ENCODE results near the gene HOXC6.

- TF ChIP-seq ZBTB40 (IDR thresholded peaks at IDR 0.05), result no peak
- no peak for TF ChIP-seq ZBTB40 (CRISPR knock-in tag; IDR thresholded peaks at IDR 0.05)
- TF ChIP-seq YY1 (IDR thresholded peaks at IDR 0.05; ENCODE audit: insufficient read depth, insufficient replicate concordance, low read depth, low read length), result no peak
- TF ChIP-seq, protein P1, sequence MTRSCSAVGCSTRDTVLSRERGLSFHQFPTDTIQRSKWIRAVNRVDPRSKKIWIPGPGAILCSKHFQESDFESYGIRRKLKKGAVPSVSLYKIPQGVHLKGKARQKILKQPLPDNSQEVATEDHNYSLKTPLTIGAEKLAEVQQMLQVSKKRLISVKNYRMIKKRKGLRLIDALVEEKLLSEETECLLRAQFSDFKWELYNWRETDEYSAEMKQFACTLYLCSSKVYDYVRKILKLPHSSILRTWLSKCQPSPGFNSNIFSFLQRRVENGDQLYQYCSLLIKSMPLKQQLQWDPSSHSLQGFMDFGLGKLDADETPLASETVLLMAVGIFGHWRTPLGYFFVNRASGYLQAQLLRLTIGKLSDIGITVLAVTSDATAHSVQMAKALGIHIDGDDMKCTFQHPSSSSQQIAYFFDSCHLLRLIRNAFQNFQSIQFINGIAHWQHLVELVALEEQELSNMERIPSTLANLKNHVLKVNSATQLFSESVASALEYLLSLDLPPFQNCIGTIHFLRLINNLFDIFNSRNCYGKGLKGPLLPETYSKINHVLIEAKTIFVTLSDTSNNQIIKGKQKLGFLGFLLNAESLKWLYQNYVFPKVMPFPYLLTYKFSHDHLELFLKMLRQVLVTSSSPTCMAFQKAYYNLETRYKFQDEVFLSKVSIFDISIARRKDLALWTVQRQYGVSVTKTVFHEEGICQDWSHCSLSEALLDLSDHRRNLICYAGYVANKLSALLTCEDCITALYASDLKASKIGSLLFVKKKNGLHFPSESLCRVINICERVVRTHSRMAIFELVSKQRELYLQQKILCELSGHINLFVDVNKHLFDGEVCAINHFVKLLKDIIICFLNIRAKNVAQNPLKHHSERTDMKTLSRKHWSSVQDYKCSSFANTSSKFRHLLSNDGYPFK (CRISPR knock-in tag; IDR thresholded peaks at IDR 0.05; ENCODE audit: borderline replicate concordance), result no peak
- no peak for TF ChIP-seq ZNF747 (CRISPR knock-in tag; IDR thresholded peaks at IDR 0.05; ENCODE audit: borderline replicate concordance)
- TF ChIP-seq, protein P2, sequence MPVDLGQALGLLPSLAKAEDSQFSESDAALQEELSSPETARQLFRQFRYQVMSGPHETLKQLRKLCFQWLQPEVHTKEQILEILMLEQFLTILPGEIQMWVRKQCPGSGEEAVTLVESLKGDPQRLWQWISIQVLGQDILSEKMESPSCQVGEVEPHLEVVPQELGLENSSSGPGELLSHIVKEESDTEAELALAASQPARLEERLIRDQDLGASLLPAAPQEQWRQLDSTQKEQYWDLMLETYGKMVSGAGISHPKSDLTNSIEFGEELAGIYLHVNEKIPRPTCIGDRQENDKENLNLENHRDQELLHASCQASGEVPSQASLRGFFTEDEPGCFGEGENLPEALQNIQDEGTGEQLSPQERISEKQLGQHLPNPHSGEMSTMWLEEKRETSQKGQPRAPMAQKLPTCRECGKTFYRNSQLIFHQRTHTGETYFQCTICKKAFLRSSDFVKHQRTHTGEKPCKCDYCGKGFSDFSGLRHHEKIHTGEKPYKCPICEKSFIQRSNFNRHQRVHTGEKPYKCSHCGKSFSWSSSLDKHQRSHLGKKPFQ (CRISPR knock-in tag; IDR thresholded peaks at IDR 0.05; ENCODE audit: insufficient replicate concordance), result no peak
- TF ChIP-seq ZBTB33 (CRISPR knock-in tag; IDR thresholded peaks at IDR 0.05), result no peak
- TF ChIP-seq SSRP1 (CRISPR knock-in tag; IDR thresholded peaks at IDR 0.05), result no peak
Observed at GRCh38 chr12:54024581-54025305, 3.5 kb upstream of the HOXC6 start.

Measured in HepG2 (cell line).